K562 (cell line): Measurements from ENCODE around the gene ARHGEF17. TPM values are rescaled to one million over a fixed set of nuclear protein-coding genes. Genes with fewer than 3 reads are reported as not detected.

ENCODE experiments used
- ATAC-seq: fragments of 200-7000 bp; cut with Tn5 transposase; 3 replicates; pipeline ENCODE4 v1.9.1; 2020; ENCODE audit warnings: moderate library complexity
- BruUV-seq: library from RNA; stranded (reverse); fragments of 400-500 nt; replicated peaks from 2 replicates; lab custom pipeline; 2021; lab: Mats Ljungman, UMichigan
- CTCF ChIA-PET: fragments of 300-600 bp; formaldehyde crosslinking; extraction: SDS; loops from one replicate; lab custom pipeline; 2021; ENCODE audit warnings: low intra/inter-chr PET ratio; lab: Yijun Ruan, JAX
- POLR2A ChIA-PET: fragments of 300-600, 350-650 bp; sonication (Branson Sonifier 250); formaldehyde crosslinking; extraction: SDS; loops from one replicate; lab custom pipeline; 2021; ENCODE audit warnings: antibody characterized with exemption, inconsistent platforms; lab: Yijun Ruan, JAX
- DNase-seq, 4 experiments: peaks; one replicate each; pipeline versions ENCODE4 v3.0.0 to v3.0.0-alpha.2; 2011 to 2018; ENCODE audit warnings: low spot score in 3 of 4, mixed read lengths in 3 of 4; ENCODE audit errors: extremely low read depth in 1 of 4
- FAIRE-seq: peaks from 2 replicates; lab custom pipeline; 2011; peaks lifted over from hg19 to GRCh38; lab: Jason Lieb, UNC
- H2AFZ ChIP-seq: 2 replicates; pipeline ENCODE4 v1.6.0; 2011; ENCODE audit warnings: low read depth, low read length, control low read depth, inconsistent platforms
- H3K27ac ChIP-seq: fragments of 200-600 bp; 3 replicates; pipeline ENCODE4 v1.8.0; 2011; ENCODE audit warnings: low read depth, mild to moderate bottlenecking, control low read depth, inconsistent platforms, low read length, moderate library complexity, mixed read lengths; ENCODE audit errors: extremely low read depth
- H3K27me3 ChIP-seq, 2 experiments: fragments of 300-600 bp in 1 of 2; 2 replicates in 1 of 2; 3 replicates in 1 of 2; pipeline versions ENCODE4 v1.6.0 to v1.8.0; 2011; ENCODE audit warnings: inconsistent platforms in 2 of 2, low read length in 2 of 2, mild to moderate bottlenecking in 1 of 2, mixed read lengths in 1 of 2, moderate library complexity in 1 of 2; ENCODE audit not compliant: control insufficient read depth in 2 of 2, insufficient read depth in 2 of 2
- H3K36me3 ChIP-seq: fragments of 300-600 bp; 3 replicates; pipeline ENCODE4 v1.8.0; 2011; ENCODE audit warnings: mild to moderate bottlenecking, low read length, inconsistent platforms; ENCODE audit not compliant: control insufficient read depth, insufficient read depth
- H3K4me1 ChIP-seq, 2 experiments: fragments of 200-600 bp in 1 of 2; replicated peaks in 1 of 2; 2 replicates in 1 of 2; 3 replicates in 1 of 2; pipeline versions ENCODE4 v1.5.1 to v1.8.0; 2011; ENCODE audit warnings: inconsistent platforms in 2 of 2, low read length in 2 of 2, mild to moderate bottlenecking in 1 of 2, mixed read lengths in 1 of 2, moderate library complexity in 1 of 2; ENCODE audit not compliant: control insufficient read depth in 2 of 2, insufficient read depth in 2 of 2
- H3K4me2 ChIP-seq: 2 replicates; pipeline ENCODE4 v1.6.1; 2011; ENCODE audit warnings: low read length, control low read depth, inconsistent platforms, mixed read lengths; ENCODE audit not compliant: insufficient read depth
- H3K4me3 ChIP-seq: fragments of 200-600 bp; sonication (generic), shearing (Covaris generic); 2 replicates; pipeline ENCODE4 v1.5.1; 2016; ENCODE audit warnings: control low read depth, inconsistent platforms
- H3K79me2 ChIP-seq: fragments of 200-600 bp; 3 replicates; pipeline ENCODE4 v1.8.0; 2011; ENCODE audit warnings: low read length, inconsistent platforms; ENCODE audit not compliant: control insufficient read depth, insufficient read depth
- H3K9ac ChIP-seq, 2 experiments: 2 replicates each; pipeline versions ENCODE4 v1.6.0 to v1.6.1; 2011; ENCODE audit warnings: low read depth in 2 of 2, low read length in 2 of 2, control low read depth in 1 of 2, inconsistent platforms in 1 of 2, mild to moderate bottlenecking in 1 of 2, mixed read lengths in 1 of 2; ENCODE audit not compliant: insufficient read depth in 1 of 2
- H3K9me1 ChIP-seq: one replicate; pipeline ENCODE4 v1.6.0; 2011; ENCODE audit warnings: inconsistent platforms, mild to moderate bottlenecking, low read length, moderate library complexity; ENCODE audit not compliant: control insufficient read depth, insufficient read depth
- H3K9me3 ChIP-seq: replicated peaks from 2 replicates; pipeline ENCODE4 v1.5.1; 2011; ENCODE audit warnings: low read depth, low read length, inconsistent platforms; ENCODE audit not compliant: control insufficient read depth, insufficient read depth
- H4K20me1 ChIP-seq: replicated peaks from 2 replicates; pipeline ENCODE4 v1.6.1; 2011; ENCODE audit warnings: low read length, inconsistent platforms, mixed read lengths; ENCODE audit not compliant: control insufficient read depth, insufficient read depth
- ATF4 ChIP-seq: fragments of 450-650 bp; formaldehyde crosslinking; IDR thresholded peaks from 2 replicates; pipeline ENCODE4 v1.4.0; 2022; ENCODE audit warnings: mild to moderate bottlenecking, moderate library complexity
- BCOR ChIP-seq: fragments of 450-650 bp; IDR thresholded peaks from 2 replicates; pipeline ENCODE4 v1.6.1; 2016
- POLR2AphosphoS2 ChIP-seq: IDR thresholded peaks from 2 replicates; pipeline ENCODE4 v1.6.1; 2012; ENCODE audit warnings: low read length, improper control_type of control experiment
- RBM25 ChIP-seq: fragments of 200-400 bp; formaldehyde crosslinking; IDR thresholded peaks from 2 replicates; pipeline ENCODE4 v1.6.1; 2018; ENCODE audit warnings: low read length, low read depth, moderate library complexity; ENCODE audit not compliant: severe bottlenecking
- SMARCA5 ChIP-seq: fragments of 450-650 bp; IDR thresholded peaks from 2 replicates; pipeline ENCODE4 v1.6.1; 2016
- TSC22D4 ChIP-seq: fragments of 450-650 bp; IDR thresholded peaks from 2 replicates; pipeline ENCODE4 v1.6.1; 2016; ENCODE audit warnings: missing genetic modification characterization, missing biosample characterization, control low read depth
- XRCC4 ChIP-seq: IDR thresholded peaks from one replicate; pipeline ENCODE4 v1.6.1; 2011; ENCODE audit not compliant: insufficient read depth, insufficient read length; ENCODE audit errors: extremely low read depth
- ZNF639 ChIP-seq, 2 experiments: fragments of 200-800 bp in 1 of 2; sonication (Bioruptor generic) in 1 of 2; sonication (generic) in 1 of 2; formaldehyde crosslinking in 1 of 2; IDR thresholded peaks in 1 of 2; conservative IDR thresholded peaks in 1 of 2; 2 replicates each; pipeline versions ENCODE4 v1.5.0 to v1.6.1; 2016 to 2020; ENCODE audit warnings: missing compliant biosample characterization in 1 of 2, missing genetic modification characterization in 1 of 2, missing genetic modification reagents in 1 of 2
- WGBS: fragments of 100-300 bp; shearing (Covaris generic); methylation state at CpG from one replicate; pipeline ENCODE4 v1.1.6; 2016; ENCODE audit warnings: low coverage, mixed read lengths; ENCODE audit not compliant: insufficient coverage; ENCODE audit errors: missing lambda C conversion rate; 5-methylcytosine and 5-hydroxymethylcytosine counted together
- in situ Hi-C: fragments of 300-500 bp; cut with MboI; formaldehyde crosslinking; loops from 4 replicates; pipeline ENCODE4 v1.15.0; 2018; ENCODE audit warnings: inconsistent platforms, mixed read lengths
- intact Hi-C: fragments of 100-400 bp; cut with micrococcal nuclease; formaldehyde crosslinking; loops from 2 replicates; pipeline ENCODE4 v1.14.2; 2022
- polyA plus RNA-seq, 8 experiments: library from polyadenylated mRNA; depleted of rRNA in 4 of 8; stranded (reverse) in 5 of 8; unstranded in 3 of 8; fragments of >200 nt; fragmentation: Nextera tagmentation in 2 of 8; fragmentation: Illumina TruSeq in 1 of 8; extraction: Ambion mirVana in 2 of 8; extraction: Trizol in 1 of 8; gene quantifications; 2 replicates each; pipeline versions ENCODE4 v1.2.1 to v1.2.3, GENCODE V29; 2011 to 2014; ENCODE audit warnings: inconsistent platforms in 1 of 8, missing spikeins in 1 of 8
- total RNA-seq, 7 experiments: library from RNA; depleted of rRNA in 6 of 7; stranded (reverse); fragments of >200 nt in 6 of 7; fragmentation: Illumina TruSeq in 2 of 7; extraction: Trizol in 2 of 7; gene quantifications; 2 replicates each; pipeline versions ENCODE4 v1.2.1 to v1.2.3, GENCODE V29; 2011 to 2021; ENCODE audit warnings: low replicate concordance in 1 of 7
- TF ChIP-seq, protein P1 (sequence below): IDR thresholded peaks from 2 replicates; pipeline ENCODE4 v1.6.1; 2012; ENCODE audit warnings: low read depth, low read length, improper control_type of control experiment, borderline replicate concordance

Gene ARHGEF17
- total and polyA plus RNA-seq, 9 of the 15 experiments (the other 6 are each of a cell fraction or from before 2014, with no cell fraction given): 0.04 to 0.68 (median 0.10) TPM; not detected in 2

DNA sequence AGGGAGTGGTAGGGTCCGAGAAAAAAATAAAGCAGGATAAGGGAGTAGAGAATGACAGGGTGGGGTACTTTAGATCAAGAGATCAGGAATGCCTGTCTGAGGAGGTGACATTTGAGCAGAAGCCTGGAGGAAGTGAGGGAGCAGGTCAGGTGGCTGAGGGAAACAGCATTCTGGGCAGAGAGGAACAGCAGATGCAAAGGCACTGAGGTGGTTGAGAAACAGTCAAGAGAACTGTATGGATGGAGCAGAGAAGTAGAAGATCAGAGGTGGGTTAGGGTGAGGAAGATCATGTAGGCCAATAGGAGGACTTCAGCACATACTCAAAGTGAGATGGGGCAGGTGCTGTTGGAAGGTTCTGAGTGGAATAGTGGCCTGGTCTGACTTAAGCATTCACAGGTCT lies 8.3 kb downstream of the ARHGEF17 start:
- Histone ChIP-seq H3K4me1 (peaks cover 0 to 3% of the 10 kb centered on the region in 2 experiments; a peak in 2 of 5 replicates), H2AFZ (no peak overlapping the region), H3K27ac (no peak overlapping the region), H3K36me3 (no peaks in the 10 kb centered on the region), H4K20me1 (no peaks in the 10 kb centered on the region), H3K4me3 (no peak overlapping the region), H3K79me2 (no peaks in the 10 kb centered on the region), H3K9ac (no peak overlapping the region), H3K9me3 (no peaks in the 10 kb centered on the region), H3K27me3 (peaks cover 0 to 27% of the 10 kb centered on the region in 2 experiments; a peak in 2 of 5 replicates), H3K4me2 (no peak overlapping the region), H3K9me1 (no peaks in the 10 kb centered on the region)
- no peak for ATAC-seq
- DNase-seq: no peak
- CTCF ChIA-PET: no interaction called here
- 6% methylated on average over 1 of the region's 1 CpG for WGBS
- no peak for FAIRE-seq
- no TSS peak for BruUV-seq
- TF ChIP-seq POLR2AphosphoS2 (no peak), SMARCA5 (peak; percentile 56; the same call in 1 of the 2 replicates), BCOR (0 out of 2 replicates have a peak, but pooled peaks have one; percentile 23), RBM25 (peak; percentile 27), TSC22D4 (tag) (no peak), ATF4 (CRISPR knock-in tag) (no peak), XRCC4 (no peak), ZNF639 (CRISPR knock-in tag; conservative IDR thresholded peaks at IDR 0.05 in 1 of 2, IDR thresholded peaks at IDR 0.05 in 1 of 2) (no peak)
- TF ChIP-seq, protein P1, sequence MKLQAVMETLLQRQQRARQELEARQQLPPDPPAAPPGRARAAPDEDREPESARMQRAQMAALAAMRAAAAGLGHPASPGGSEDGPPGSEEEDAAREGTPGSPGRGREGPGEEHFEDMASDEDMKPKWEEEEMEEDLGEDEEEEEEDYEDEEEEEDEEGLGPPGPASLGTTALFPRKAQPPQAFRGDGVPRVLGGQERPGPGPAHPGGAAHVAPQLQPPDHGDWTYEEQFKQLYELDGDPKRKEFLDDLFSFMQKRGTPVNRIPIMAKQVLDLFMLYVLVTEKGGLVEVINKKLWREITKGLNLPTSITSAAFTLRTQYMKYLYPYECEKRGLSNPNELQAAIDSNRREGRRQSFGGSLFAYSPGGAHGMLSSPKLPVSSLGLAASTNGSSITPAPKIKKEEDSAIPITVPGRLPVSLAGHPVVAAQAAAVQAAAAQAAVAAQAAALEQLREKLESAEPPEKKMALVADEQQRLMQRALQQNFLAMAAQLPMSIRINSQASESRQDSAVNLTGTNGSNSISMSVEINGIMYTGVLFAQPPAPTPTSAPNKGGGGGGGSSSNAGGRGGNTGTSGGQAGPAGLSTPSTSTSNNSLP: no peak
- in situ Hi-C loops: no loop called here
- POLR2A ChIA-PET: interaction anchor here (0.6 kb wide), 1 partner anchor 33 kb away, joined by 3 read pairs; no protein-coding TSS in a partner anchor
- intact Hi-C loops: no loop called here
